Muscle of back (tissue), 11 donors: Measurements from ENCODE around the gene ITGA8. TPM values are rescaled to one million over a fixed set of nuclear protein-coding genes. Genes with fewer than 3 reads are reported as not detected.
"Not testable (repeated sequence)": the region's sequence is repeated elsewhere in the genome, so short reads cannot be mapped to it uniquely, and the experiment has no call there.

Experiments
- DNase-seq, 3 donors: peaks; one replicate each; pipeline versions ENCODE4 v3.0.0 to v3.0.0-alpha.2; 2013
- polyA plus RNA-seq, 10 donors: library from polyadenylated mRNA; unstranded; fragments of 120-200 nt; gene quantifications; one replicate each; pipeline ENCODE4 v1.2.1, GENCODE V29; 2013; ENCODE audit not compliant: insufficient read length in 10 of 10

Gene ITGA8
- polyA plus RNA-seq, 10 donors, result 5.8 to 12.2 (median 8.4) TPM

- DNase-seq, result peak; percentile 56 to 75 (median 58)
These were observed 204.5 kb downstream of the ITGA8 start for GRCh38 chr10:15515202-15515601.

- no peak for DNase-seq
These were observed 208.8 kb downstream of the ITGA8 start for GRCh38 chr10:15510963-15511362.

GRCh38 chr10:15505329-15505728 lies 214.4 kb downstream of the ITGA8 start:
- no peak for DNase-seq

GRCh38 chr10:15504101-15504840 lies 215.5 kb downstream of the ITGA8 start:
- DNase-seq, result peak; percentile 17 to 52 (median 33)

- DNase-seq, result no peak
These were observed 224.7 kb downstream of the ITGA8 start for GRCh38 chr10:15494850-15495506.

- peak in 1 of 3 donors; percentile 18 for DNase-seq
These were observed 227.7 kb downstream of the ITGA8 start for GRCh38 chr10:15491856-15492642.

- no peak for DNase-seq
These were observed 230.3 kb downstream of the ITGA8 start for GRCh38 chr10:15489431-15489830.

- no peak for DNase-seq
These were observed 232.3 kb downstream of the ITGA8 start for GRCh38 chr10:15487376-15487775.

GRCh38 chr10:15486404-15486803 lies 233.3 kb downstream of the ITGA8 start:
- DNase-seq, result peak in 1 of 3 donors; percentile 65

GRCh38 chr10:15485684-15486316 lies 233.9 kb downstream of the ITGA8 start:
- DNase-seq, result peak in 1 of 3 donors; percentile 82

GRCh38 chr10:15485027-15485426 lies 234.7 kb downstream of the ITGA8 start:
- DNase-seq, result no peak

GRCh38 chr10:15484128-15484527 lies 235.6 kb downstream of the ITGA8 start:
- DNase-seq, result no peak

GRCh38 chr10:15483215-15484075 lies 236.3 kb downstream of the ITGA8 start:
- DNase-seq, result no peak

- no peak for DNase-seq
These were observed 237.6 kb downstream of the ITGA8 start for GRCh38 chr10:15482156-15482555.

- DNase-seq, result no peak
These were observed 240.8 kb downstream of the ITGA8 start for GRCh38 chr10:15478950-15479349.

- DNase-seq, result no peak
These were observed 241.3 kb downstream of the ITGA8 start for GRCh38 chr10:15478429-15478828.

- DNase-seq, result no peak
These were observed 243.4 kb downstream of the ITGA8 start for GRCh38 chr10:15476337-15476736.

- not testable (repeated sequence) for DNase-seq
These were observed 244.3 kb downstream of the ITGA8 start for GRCh38 chr10:15475439-15475838.

- no peak for DNase-seq
These were observed 245.1 kb downstream of the ITGA8 start for GRCh38 chr10:15474671-15475070.

GRCh38 chr10:15473396-15473767 lies 246.3 kb downstream of the ITGA8 start:
- DNase-seq, result no peak
